K562 treated with DMSO at 1 percent for 24 hours (cell line): ENCODE results near the gene ARPC1A. TPM values are rescaled to one million over a fixed set of nuclear protein-coding genes. Genes with fewer than 3 reads are reported as not detected.

ENCODE experiments used
- total RNA-seq: library from RNA; unstranded; fragments of 300-600 nt; gene quantifications from 2 replicates; pipeline ENCODE4 v1.2.3, GENCODE V29; 2022; ENCODE audit warnings: low read depth; ENCODE audit not compliant: insufficient read depth

Gene ARPC1A
- 122 and 135 TPM in 2 replicates for total RNA-seq

DNA sequence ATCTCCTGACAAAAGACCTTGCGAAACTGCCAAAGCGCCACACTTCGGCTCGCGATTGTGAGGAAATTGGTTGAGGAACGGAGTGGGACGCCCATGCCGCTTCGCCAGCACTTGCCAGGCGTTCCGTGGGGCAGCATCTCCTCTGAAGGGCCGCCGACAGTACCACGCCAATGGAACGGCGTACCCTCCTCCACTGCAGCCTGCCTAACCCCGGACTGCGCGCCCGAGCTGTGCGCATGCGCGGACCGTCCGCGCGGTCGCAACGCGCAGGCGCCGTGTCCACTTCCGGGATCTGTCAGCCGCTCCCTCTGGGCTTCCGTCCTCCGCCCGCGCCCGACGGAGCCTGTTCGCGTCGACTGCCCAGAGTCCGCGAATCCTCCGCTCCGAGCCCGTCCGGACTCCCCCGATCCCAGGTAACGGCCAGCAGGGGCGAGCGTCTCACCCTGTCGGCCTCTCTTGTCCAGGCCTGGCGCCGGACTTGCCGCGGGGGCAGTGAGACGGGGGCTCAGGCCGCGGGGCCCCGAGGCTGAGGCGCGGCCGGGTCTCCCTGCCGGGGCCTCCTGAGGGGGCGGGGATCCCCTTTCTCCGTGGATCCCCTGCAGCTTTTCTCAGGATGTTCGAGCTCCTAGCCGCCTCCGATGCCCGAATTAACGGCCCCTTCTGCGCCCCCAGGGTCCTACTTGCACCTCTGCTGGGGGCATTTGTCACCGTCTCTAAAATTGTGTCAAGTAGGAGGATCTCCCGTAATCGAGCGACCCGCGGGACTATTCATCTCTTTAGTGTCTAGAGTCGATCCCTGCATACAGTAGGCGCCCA is at the start of gene ARPC1A:
Gene ARPC1A (plus strand): TSS at position 307 of the 816 bp plus-strand sequence. CDS start 7,456 bp downstream, outside the sequence.

DNA sequence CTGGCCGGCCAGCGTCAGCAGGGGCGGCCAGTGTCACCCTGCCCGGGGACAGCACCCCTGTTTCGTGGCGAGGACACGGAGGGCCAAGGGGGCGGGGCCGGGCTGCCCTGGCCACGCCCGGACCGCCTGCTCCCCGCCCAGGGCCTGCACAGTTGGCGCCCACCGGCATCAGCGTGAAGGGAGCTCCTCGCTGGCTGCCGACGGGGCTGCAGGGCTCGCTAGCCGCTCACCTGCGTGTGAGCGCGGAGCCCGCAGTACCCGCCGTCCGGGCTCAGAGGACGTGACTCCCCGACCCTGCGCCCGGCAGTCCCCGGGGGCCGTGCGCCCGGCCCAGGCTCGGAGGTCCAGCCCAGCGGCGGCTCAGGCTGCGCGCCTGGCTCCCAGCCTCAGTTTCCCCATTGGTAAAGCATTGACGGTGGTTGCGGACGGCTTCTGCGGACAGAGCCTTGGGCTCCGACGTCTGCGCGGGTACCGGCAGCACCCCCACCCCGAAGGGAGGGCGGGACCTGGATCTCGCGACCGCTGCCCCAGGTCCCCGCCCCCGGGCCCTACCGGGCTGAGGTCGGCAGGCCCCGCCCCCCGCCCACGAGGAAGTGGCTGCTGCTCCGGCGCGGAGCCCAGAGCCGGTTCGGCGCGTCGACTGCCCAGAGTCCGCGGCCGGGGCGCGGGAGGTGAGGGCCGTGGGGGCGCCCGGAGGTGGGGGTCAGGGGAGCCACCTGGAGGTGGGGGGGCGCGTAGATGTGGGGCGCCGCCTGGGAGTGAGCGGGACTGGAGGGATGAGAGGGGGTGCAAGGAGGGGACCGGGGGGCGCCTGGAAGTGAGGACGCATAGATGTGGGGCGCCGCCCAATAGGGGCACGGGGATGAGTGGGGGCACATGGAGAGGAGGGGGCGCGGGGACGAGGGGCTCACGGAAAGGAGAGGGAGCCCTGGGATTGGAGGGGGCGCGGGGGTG is 48.7 kb downstream of the ARPC1A start, which contains the start of gene ARPC1B:
Gene ARPC1B (plus strand): TSS at position 620 of the 954 bp plus-strand sequence. CDS start 10,985 bp downstream, outside the sequence.

DNA sequence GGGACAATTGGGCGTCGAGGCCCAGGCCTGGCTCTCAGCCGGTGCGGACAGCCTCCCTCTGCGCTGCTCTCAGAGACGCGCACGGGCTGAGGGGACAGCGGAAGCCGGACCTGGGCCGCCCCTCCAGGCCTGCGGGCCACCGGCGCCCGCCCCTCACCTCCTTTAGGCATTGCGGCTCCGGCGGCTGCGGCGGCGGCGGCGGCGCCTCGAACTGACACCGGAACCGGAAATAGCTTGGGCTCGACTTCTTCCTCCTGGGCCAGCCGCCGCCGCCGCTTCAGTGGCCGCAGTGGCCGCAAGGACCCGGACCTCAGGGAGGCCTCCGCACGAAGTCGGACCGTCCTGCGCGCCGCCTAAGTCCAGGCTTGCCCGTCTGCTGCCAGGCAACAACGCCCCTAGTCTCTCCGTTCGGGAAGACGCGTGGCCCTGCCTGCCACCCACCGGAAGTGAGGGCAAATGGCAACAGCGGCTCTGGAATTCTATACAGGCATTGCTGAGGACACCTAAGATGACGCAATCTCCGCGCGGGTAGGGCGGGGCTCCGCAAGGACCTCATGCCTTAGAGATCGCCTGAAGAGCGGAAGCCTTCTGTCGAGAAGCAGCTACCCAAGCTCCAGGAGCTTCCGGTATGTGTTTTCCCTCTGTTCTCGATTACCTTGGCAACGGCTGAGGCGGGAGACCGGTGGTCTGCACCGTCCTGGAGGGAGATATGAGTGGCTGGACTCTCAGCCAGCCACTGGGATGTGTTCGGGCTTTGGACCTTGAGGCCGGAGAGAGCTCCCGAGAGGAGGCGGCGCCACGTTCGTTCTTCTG is 82.9 kb downstream of the ARPC1A start, which contains the start of the genes BUD31 and PDAP1:
Gene BUD31 (plus strand): TSS at position 591 of the 813 bp plus-strand sequence. CDS start 2,124 bp downstream, outside the sequence.
Gene PDAP1 (minus strand): TSS at position 219 of the 813 bp plus-strand sequence. CDS start 49 bp downstream, at position 170.

Other genes starting within 250 kb of the ARPC1A start
- gene SMURF1, start 181.8 kb upstream of the ARPC1A start, total RNA-seq, result 15.1 and 15.4 TPM in 2 replicates
- not detected in 2 replicates for gene KPNA7, start 117.8 kb upstream of the ARPC1A start, total RNA-seq
- not detected in 2 replicates for gene MYH16, start 53.1 kb upstream of the ARPC1A start, total RNA-seq
- 1,077 and 1,088 TPM in 2 replicates for gene ARPC1B, start 48.8 kb downstream of the ARPC1A start, total RNA-seq
- gene PDAP1, start 82.7 kb downstream of the ARPC1A start, total RNA-seq, result 162 and 168 TPM in 2 replicates
- gene BUD31, start 83.1 kb downstream of the ARPC1A start, total RNA-seq, result 177 and 213 TPM in 2 replicates
- 14.0 and 15.7 TPM in 2 replicates for gene PTCD1, start 112.9 kb downstream of the ARPC1A start, total RNA-seq
- gene CPSF4, start 113.0 kb downstream of the ARPC1A start, total RNA-seq, result 104 TPM in 2 replicates
- 1,250 and 1,342 TPM in 2 replicates for gene ATP5MF, start 140.3 kb downstream of the ARPC1A start, total RNA-seq
- 10.0 and 16.6 TPM in 2 replicates for gene ZNF789, start 147.0 kb downstream of the ARPC1A start, total RNA-seq
- gene ZNF394, start 174.4 kb downstream of the ARPC1A start, total RNA-seq, result 26.7 and 30.4 TPM in 2 replicates
- 11.7 and 12.9 TPM in 2 replicates for gene ZKSCAN5, start 178.8 kb downstream of the ARPC1A start, total RNA-seq
- 5.2 and 6.4 TPM in 2 replicates for gene FAM200A, start 226.2 kb downstream of the ARPC1A start, total RNA-seq
- 61.0 and 64.6 TPM in 2 replicates for gene ZNF655, start 232.7 kb downstream of the ARPC1A start, total RNA-seq